ACC112 (cell line): ENCODE results near the gene MAPK14.

Source experiments
- H2AFZ ChIP-seq: fragments of 200-600 bp; sonication (generic); one replicate; pipeline ENCODE4 v1.6.0; 2017; ENCODE audit warnings: antibody characterized with exemption, low read length; ENCODE audit not compliant: unreplicated experiment
- H3K27ac ChIP-seq: fragments of 200-600 bp; sonication (generic); 2 replicates; pipeline ENCODE4 v1.5.1; 2014; ENCODE audit warnings: low read depth, mild to moderate bottlenecking, antibody characterized with exemption, low read length, moderate library complexity
- H3K27me3 ChIP-seq: fragments of 200-600 bp; sonication (generic); 2 replicates; pipeline ENCODE4 v1.6.1; 2014; ENCODE audit warnings: mild to moderate bottlenecking, antibody characterized with exemption, low read length, moderate library complexity, mixed read lengths; ENCODE audit not compliant: insufficient read depth
- H3K36me3 ChIP-seq: fragments of 200-600 bp; sonication (generic); 2 replicates; pipeline ENCODE4 v1.6.1; 2016; ENCODE audit warnings: mild to moderate bottlenecking, antibody characterized with exemption, low read length, moderate library complexity, mixed read lengths; ENCODE audit not compliant: insufficient read depth
- H3K4me1 ChIP-seq: fragments of 200-600 bp; sonication (generic); one replicate; pipeline ENCODE4 v1.6.1; 2016; ENCODE audit warnings: low read length, mixed read lengths; ENCODE audit not compliant: insufficient read depth, unreplicated experiment, control insufficient read depth
- H3K4me3 ChIP-seq: fragments of 200-600 bp; sonication (generic); 2 replicates; pipeline ENCODE4 v1.5.1; 2014; ENCODE audit warnings: mild to moderate bottlenecking, low read depth, low read length
- H3K79me2 ChIP-seq: fragments of 200-600 bp; sonication (generic); one replicate; pipeline ENCODE4 v1.6.0; 2016; ENCODE audit warnings: low read length; ENCODE audit not compliant: control insufficient read depth, unreplicated experiment, insufficient read depth

Gene MAPK14

DNA sequence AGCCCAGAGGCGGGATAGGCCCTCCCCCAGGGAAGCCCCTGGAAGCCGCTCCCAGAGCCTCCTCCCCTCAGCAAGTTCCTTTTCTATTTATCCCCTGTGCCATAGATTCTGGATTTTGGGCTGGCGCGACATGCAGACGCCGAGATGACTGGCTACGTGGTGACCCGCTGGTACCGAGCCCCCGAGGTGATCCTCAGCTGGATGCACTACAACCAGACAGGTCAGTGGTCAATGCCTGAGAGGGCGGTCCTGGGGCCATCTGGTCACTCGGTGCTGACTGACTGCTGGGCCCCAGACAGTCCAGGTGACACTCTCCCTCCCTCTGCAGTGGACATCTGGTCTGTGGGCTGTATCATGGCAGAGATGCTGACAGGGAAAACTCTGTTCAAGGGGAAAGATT, 108.9 kb downstream of the MAPK14 start:
- peaks cover 20% of the 10 kb centered on the region for H3K4me1 ChIP-seq
- no peak overlapping the region for H2AFZ ChIP-seq
- H3K27me3 ChIP-seq, result no peaks in the 10 kb centered on the region
- peaks cover 4% of the 10 kb centered on the region for H3K79me2 ChIP-seq
- H3K27ac ChIP-seq, result no peak overlapping the region
- H3K4me3 ChIP-seq, result no peak overlapping the region
- H3K36me3 ChIP-seq, result peaks cover 6% of the 10 kb centered on the region; the same call in 1 of the 2 replicates

DNA sequence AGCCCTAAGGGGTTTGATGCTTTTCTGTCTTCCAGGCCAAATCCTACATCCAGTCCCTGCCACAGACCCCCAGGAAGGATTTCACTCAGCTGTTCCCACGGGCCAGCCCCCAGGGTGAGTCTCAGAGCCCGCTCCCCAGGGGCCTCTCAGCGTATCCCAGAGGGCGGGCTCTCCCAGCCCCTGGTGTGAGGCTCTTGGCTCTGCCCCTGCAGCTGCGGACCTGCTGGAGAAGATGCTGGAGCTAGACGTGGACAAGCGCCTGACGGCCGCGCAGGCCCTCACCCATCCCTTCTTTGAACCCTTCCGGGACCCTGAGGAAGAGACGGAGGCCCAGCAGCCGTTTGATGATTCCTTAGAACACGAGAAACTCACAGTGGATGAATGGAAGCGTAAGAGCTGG, 111.1 kb downstream of the MAPK14 start:
- Histone ChIP-seq H3K79me2 (no peaks in the 10 kb centered on the region), H3K27ac (no peak overlapping the region), H3K4me3 (no peak overlapping the region), H3K36me3 (peaks cover 6% of the 10 kb centered on the region; the same call in 1 of the 2 replicates), H3K4me1 (no peaks in the 10 kb centered on the region), H2AFZ (no peak overlapping the region), H3K27me3 (no peaks in the 10 kb centered on the region)

DNA sequence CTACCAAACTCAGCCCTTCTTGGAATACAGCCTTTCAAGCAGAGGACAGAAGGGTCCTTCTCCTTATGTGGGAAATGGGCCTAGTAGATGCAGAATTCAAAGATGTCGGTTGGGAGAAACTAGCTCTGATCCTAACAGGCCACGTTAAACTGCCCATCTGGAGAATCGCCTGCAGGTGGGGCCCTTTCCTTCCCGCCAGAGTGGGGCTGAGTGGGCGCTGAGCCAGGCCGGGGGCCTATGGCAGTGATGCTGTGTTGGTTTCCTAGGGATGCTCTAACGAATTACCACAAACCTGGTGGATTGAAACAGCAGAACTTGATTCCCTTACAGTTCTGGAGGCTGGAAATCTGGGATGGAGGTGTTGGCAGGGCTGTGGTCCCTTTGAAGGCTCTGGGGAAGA, 111.8 kb downstream of the MAPK14 start:
- Histone ChIP-seq H2AFZ (no peak overlapping the region), H3K79me2 (no peaks in the 10 kb centered on the region), H3K4me1 (no peaks in the 10 kb centered on the region), H3K4me3 (no peak overlapping the region), H3K27me3 (no peaks in the 10 kb centered on the region), H3K27ac (no peak overlapping the region), H3K36me3 (peaks cover 6% of the 10 kb centered on the region; the same call in 1 of the 2 replicates)

DNA sequence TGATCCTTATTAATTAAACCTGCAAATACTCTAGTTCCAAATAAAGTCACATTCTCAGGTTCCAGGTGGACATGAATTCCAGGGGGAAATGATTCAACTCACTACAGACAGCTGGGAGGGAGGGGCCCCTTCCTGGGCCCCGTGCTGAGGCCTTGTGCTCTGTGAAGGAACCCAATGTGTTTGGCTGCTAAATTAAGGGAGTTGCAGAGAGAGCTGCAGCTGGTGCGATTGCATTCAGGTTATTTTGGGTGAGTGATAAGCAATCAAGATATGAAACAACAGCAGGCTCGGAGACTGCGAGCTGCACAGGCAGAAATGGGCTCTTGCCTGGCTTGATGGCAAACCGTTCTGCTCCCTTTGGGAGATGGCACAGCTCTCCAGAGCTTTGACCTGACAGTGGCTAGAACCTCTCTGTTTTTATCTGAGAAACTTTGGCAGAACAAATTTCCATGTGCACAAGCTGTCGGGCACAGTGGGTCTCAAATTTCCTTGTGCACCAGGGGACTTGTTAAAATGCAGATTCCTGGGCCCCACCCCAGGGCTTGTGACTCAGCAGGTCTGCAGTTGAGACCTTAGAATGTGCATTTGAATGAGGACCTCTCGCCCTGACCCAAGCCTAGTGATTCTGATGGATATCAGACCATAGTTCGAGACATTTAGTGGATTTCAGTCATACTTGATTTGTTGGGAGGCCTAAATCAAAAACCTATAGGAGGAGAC, 112.5 kb downstream of the MAPK14 start:
- peaks cover 6% of the 10 kb centered on the region; the same call in 1 of the 2 replicates for H3K36me3 ChIP-seq
- no peaks in the 10 kb centered on the region for H3K4me1 ChIP-seq
- H3K27ac ChIP-seq, result no peak overlapping the region

DNA sequence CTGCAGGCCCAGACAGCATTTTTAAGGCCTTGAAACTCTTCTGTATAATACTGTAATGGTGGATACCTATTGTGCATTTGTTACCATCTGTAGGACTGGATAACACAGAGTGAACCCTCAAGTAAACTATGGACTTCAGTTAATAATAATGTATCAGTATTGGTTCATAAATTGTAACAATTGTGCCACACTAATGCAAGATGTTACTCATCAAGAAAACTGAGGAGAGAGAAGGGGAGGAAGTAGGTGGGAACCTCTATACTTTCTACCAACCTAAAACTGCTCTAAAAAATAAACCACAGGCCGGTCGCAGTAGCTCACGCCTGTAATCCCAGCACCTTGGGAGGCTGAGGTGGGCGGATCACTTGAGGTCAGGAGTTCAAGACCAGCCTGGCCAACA, 113.5 kb downstream of the MAPK14 start:
- Histone ChIP-seq H3K79me2 (no peaks in the 10 kb centered on the region), H3K4me3 (no peak overlapping the region), H2AFZ (no peak overlapping the region), H3K4me1 (no peaks in the 10 kb centered on the region), H3K27ac (no peak overlapping the region), H3K27me3 (no peaks in the 10 kb centered on the region), H3K36me3 (peaks cover 6% of the 10 kb centered on the region; the same call in 1 of the 2 replicates)

More for the DNA sequence above, 112.5 kb downstream of the MAPK14 start:
- no peak overlapping the region for H2AFZ ChIP-seq
- H3K4me3 ChIP-seq, result no peak overlapping the region
- no peaks in the 10 kb centered on the region for H3K27me3 ChIP-seq
- no peaks in the 10 kb centered on the region for H3K79me2 ChIP-seq

DNA sequence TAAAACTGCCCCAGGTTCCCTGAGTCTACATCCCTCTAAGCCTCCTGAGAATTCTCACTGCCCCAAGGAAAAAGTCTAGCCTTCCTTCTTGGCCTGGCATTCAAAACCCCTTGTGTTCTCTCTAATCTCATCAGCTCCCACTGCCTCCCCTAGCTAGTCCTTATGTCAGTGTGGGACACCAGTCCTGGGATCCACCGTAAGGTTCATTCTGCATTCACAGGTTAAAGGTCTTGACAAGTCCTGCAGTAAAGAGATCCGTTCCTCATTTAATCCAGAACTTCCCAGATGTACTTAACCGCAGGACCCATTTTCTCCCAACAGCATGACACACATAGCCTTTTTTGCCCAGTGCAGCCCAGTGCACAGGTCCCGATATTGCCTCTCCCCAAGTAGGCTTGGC, 114.4 kb downstream of the MAPK14 start:
- Histone ChIP-seq H2AFZ (no peak overlapping the region), H3K4me1 (no peaks in the 10 kb centered on the region), H3K79me2 (no peaks in the 10 kb centered on the region), H3K27ac (no peak overlapping the region), H3K36me3 (peaks cover 6% of the 10 kb centered on the region; the same call in 1 of the 2 replicates), H3K27me3 (no peaks in the 10 kb centered on the region), H3K4me3 (no peak overlapping the region)

DNA sequence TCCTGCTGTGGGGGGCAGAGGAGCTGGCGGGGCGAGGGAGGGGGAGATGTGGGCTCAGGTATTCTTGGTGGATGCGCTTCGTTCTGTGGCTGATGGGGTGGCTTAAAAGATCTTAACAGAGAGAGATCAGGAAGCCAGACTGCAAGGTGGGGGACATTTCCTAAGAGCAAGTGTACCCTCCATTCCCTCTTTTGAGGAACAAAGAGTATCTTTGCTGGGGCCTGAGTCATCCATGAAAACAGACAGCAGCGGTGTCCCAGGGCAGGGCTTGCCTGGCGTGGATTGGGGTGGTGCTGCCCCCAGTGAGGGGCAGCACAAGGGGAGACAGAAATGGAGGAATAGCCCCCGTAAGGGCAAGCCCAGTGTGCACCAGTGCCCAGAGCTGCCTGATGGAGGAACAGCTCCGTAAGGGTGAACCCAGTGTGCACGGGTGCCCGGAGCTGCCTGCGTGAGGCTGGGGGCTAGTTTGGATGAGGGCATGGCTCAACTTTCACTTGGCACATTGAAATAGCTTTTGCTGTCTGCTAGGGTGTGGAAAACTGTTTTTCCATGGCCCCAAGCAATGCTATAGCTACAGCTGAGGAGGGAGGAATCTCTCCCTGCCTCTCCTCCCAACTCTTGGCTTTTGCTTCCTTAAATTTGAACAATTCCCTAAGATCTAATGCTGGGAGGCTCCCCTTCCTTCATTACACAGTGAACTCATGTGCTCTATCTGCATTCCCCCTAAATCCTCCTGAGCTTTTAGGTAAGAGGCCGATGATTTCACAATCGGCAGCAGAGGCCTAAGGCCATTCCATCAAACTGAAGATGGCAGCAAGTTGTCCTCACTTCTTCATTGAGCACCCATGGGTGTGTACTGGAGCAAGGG, 115.6 kb downstream of the MAPK14 start:
- peaks cover 6% of the 10 kb centered on the region; the same call in 1 of the 2 replicates for H3K36me3 ChIP-seq
- H3K4me1 ChIP-seq, result no peaks in the 10 kb centered on the region
- no peaks in the 10 kb centered on the region for H3K79me2 ChIP-seq
- H3K27ac ChIP-seq, result no peak overlapping the region
- no peaks in the 10 kb centered on the region for H3K27me3 ChIP-seq
- no peak overlapping the region for H3K4me3 ChIP-seq
- H2AFZ ChIP-seq, result no peak overlapping the region

DNA sequence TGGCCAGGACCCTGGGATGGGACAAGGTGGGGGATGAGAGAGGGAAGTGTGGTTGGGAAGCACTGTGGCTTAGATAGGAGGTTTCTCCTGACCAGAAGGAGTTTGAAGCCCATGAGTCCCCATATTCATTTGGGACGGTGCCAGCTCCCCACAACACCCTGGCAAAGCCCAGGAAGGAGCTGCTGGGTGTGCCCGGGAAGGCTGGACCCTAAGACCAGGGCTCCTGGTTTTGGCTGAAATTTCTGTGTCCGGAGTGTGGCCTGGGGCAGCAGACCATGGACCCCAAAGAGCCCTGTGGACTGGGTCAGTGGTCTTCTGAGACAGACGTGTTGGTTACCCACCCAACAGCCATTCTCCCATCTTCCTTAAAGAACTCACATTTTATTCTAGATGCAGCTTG, 117.9 kb downstream of the MAPK14 start:
- no peak overlapping the region for H2AFZ ChIP-seq
- no peaks in the 10 kb centered on the region for H3K27me3 ChIP-seq
- H3K4me1 ChIP-seq, result no peaks in the 10 kb centered on the region
- no peak overlapping the region for H3K4me3 ChIP-seq
- H3K79me2 ChIP-seq, result no peaks in the 10 kb centered on the region
- H3K36me3 ChIP-seq, result no peaks in the 10 kb centered on the region
- H3K27ac ChIP-seq, result no peak overlapping the region

DNA sequence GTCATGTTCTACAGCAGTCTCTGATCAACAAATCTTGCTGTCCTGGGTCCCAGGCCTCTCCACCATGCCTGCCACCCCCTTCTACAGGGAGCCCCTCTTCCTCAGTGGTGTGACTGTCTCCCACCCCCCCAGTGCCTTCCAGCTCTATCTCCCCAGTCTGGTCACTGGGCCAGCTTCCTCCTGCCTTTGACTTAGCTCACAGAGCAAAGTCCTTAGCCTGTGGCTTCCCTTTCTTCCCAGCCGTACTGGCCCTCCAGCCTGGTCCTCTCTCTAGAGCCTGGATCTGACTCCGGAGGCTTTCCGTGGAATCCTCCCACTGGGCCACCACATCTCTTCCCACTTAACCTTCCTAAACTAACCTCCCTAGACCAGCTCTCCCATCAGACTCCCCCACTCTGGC, 119.7 kb downstream of the MAPK14 start:
- Histone ChIP-seq H3K79me2 (no peaks in the 10 kb centered on the region), H3K36me3 (no peaks in the 10 kb centered on the region), H3K27ac (no peak overlapping the region), H2AFZ (no peak overlapping the region), H3K27me3 (no peaks in the 10 kb centered on the region), H3K4me1 (no peaks in the 10 kb centered on the region), H3K4me3 (no peak overlapping the region)

DNA sequence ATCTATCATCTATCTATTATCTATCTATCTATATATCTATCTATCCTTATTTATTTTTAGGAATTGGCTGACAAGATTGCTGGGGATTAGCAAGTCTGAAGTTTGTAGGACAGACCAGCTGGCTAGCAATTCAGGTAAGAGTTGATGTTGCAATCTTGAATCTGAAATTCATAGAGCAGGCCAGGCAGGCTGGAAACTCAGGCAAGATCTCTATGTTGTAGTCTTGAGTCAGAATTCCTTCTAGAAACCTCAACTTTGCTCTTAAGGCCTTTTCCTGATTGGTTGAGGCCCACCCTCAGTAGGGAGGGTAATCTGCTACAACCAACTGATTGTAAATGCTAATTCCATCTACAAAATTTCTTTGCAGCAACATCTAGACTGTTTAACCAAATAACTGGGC, 121.9 kb downstream of the MAPK14 start:
- H3K27ac ChIP-seq, result no peak overlapping the region
- no peaks in the 10 kb centered on the region for H3K79me2 ChIP-seq
- H3K4me3 ChIP-seq, result no peak overlapping the region
- H3K36me3 ChIP-seq, result no peaks in the 10 kb centered on the region
- no peaks in the 10 kb centered on the region for H3K27me3 ChIP-seq
- no peaks in the 10 kb centered on the region for H3K4me1 ChIP-seq
- H2AFZ ChIP-seq, result no peak overlapping the region
